Measurements from ENCODE around the gene ABCF2. TPM values are rescaled to one million over a fixed set of nuclear protein-coding genes. Genes with fewer than 3 reads are reported as not detected.
A peak's percentile ranks its signal among the peaks of the same experiment; 100 is the strongest.

ABCF2 gene
- total and polyA plus RNA-seq, 2 donors: 18.9 to 26.1 TPM

GRCh38 chr7:151232917-151233701, 6.1 kb upstream of the ABCF2 start:
- under 1% methylated on average over 36 of the region's 36 CpGs for WGBS
- Histone ChIP-seq H3K9me3 (ENCODE audit: control insufficient read depth in 2 of 2, insufficient read depth in 1 of 2, low read length in 1 of 2) (peaks cover 0 to 3% of the 10 kb centered on the region in 2 donors), H3K27me3 (ENCODE audit: control insufficient read depth in 2 of 2, insufficient read depth in 1 of 2, low read length in 1 of 2) (no peaks in the 10 kb centered on the region), H3K4me1 (ENCODE audit: control insufficient read depth in 2 of 2, insufficient read depth in 2 of 2, low read length in 2 of 2) (peaks cover 17 to 26% of the 10 kb centered on the region in 2 donors), H3K4me3 (ENCODE audit: low read length in 2 of 2) (peak overlapping the region; percentile 80 to 98), H3K36me3 (ENCODE audit: control insufficient read depth in 2 of 2, insufficient read depth in 2 of 2, low read length in 1 of 2) (peaks cover 26 to 35% of the 10 kb centered on the region in 2 donors), H3K27ac (ENCODE audit: low read depth in 1 of 2, low read length in 1 of 2) (peak overlapping the region; percentile 75 to 87)
- peak in 1 of 9 donors; percentile 71 for DNase-seq (ENCODE audit: low read depth in 6 of 9, low spot score in 9 of 9)

DNA sequence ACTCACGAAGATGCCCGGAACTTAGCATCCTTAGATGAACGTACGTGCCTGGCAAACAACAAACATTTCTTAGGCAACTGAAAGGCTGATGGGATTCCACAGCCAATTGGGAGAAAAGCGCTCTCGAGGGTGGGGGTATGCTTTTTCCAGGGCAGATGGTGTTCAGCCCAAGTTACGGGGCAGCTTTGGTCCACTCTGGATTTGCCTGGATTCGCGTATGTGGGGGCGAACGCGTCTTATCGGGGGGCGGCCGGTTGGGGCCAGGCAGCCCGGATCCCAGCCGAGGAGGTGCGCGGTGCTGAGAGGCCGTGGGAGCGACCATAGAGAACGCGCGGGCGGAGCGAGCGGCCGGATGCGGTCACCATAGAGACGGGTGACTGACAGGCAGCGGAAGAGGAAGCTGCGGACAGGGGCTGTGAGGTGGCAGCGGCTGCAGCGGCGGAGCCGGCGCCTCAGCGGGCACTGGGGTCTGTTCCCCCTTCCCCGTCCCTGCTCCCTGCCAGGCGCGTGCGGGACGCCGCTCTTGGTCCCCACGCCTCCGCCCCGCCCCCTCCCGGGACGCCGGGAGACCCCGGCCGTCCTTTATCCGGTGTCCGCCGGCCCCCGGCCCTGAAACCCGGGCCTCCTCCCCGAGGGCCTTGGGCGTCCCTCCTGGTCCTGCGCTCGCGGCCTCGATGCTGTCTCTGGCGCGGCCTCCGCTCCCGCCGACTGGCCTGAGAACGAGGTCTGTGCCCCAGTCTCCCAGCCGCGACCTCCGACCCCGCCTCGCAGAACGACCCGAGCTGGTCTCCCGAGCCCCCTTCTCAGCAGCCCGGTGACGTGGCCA, 5.3 kb upstream of the ABCF2 start, which contains the start of gene CHPF2:
Gene CHPF2, plus strand, starts transcription at position 393 of the 826 bp plus-strand sequence. CDS start 1,529 bp downstream, outside the sequence.
- WGBS: under 1% methylated on average over 79 of the region's 79 CpGs
- H3K9me3 ChIP-seq (ENCODE audit: control insufficient read depth in 2 of 2, insufficient read depth in 1 of 2, low read length in 1 of 2): peaks cover 0 to 3% of the 10 kb centered on the region in 2 donors
- peaks cover 17 to 32% of the 10 kb centered on the region in 2 donors for H3K4me1 ChIP-seq (ENCODE audit: control insufficient read depth in 2 of 2, insufficient read depth in 2 of 2, low read length in 2 of 2)
- H3K27me3 ChIP-seq (ENCODE audit: control insufficient read depth in 2 of 2, insufficient read depth in 1 of 2, low read length in 1 of 2): no peaks in the 10 kb centered on the region
- peak within 1 kb of the TSS; percentile 80 to 98 for H3K4me3 ChIP-seq (ENCODE audit: low read length in 2 of 2)
- DNase-seq (ENCODE audit: low read depth in 6 of 9, low spot score in 9 of 9): peak in 8 of 9 donors; percentile 68 to 93 (median 84)
- peak within 1 kb of the TSS; percentile 75 to 87 for H3K27ac ChIP-seq (ENCODE audit: low read depth in 1 of 2, low read length in 1 of 2)
- H3K36me3 ChIP-seq (ENCODE audit: control insufficient read depth in 2 of 2, insufficient read depth in 2 of 2, low read length in 1 of 2): peaks cover 18 to 27% of the 10 kb centered on the region in 2 donors

DNA sequence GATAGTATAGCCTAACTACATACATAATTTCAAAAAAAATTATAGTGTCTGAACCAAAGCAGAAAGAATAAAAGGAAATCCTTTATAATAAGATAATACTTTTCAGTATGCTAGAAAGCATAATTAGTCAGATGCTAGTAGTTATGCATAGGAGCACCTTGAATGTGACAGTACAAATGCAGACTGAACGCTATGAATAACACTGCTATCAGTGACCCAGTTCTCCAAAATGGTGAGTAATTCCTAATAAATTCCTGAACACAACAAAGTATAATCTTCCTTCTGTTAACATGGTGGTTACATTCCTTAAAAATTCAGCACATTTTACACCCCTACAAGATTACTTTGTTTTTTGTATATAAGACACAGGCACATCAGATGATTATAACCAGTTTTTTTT, 4.1 kb upstream of the ABCF2 start:
- WGBS: 96% methylated on average over 1 of the region's 1 CpG
- Histone ChIP-seq H3K36me3 (ENCODE audit: control insufficient read depth in 2 of 2, insufficient read depth in 2 of 2, low read length in 1 of 2) (peaks cover 12 to 15% of the 10 kb centered on the region in 2 donors), H3K27ac (ENCODE audit: low read depth in 1 of 2, low read length in 1 of 2) (no peak overlapping the region), H3K4me3 (ENCODE audit: low read length in 2 of 2) (no peak overlapping the region), H3K9me3 (ENCODE audit: control insufficient read depth in 2 of 2, insufficient read depth in 1 of 2, low read length in 1 of 2) (peaks cover 0 to 3% of the 10 kb centered on the region in 2 donors), H3K4me1 (ENCODE audit: control insufficient read depth in 2 of 2, insufficient read depth in 2 of 2, low read length in 2 of 2) (peaks cover 20 to 37% of the 10 kb centered on the region in 2 donors), H3K27me3 (ENCODE audit: control insufficient read depth in 2 of 2, insufficient read depth in 1 of 2, low read length in 1 of 2) (no peaks in the 10 kb centered on the region)
- no peak for DNase-seq (ENCODE audit: low read depth in 6 of 9, low spot score in 9 of 9)

- Histone ChIP-seq H3K36me3 (ENCODE audit: control insufficient read depth in 2 of 2, insufficient read depth in 2 of 2, low read length in 1 of 2) (peaks cover 5 to 7% of the 10 kb centered on the region in 2 donors), H3K4me1 (ENCODE audit: control insufficient read depth in 2 of 2, insufficient read depth in 2 of 2, low read length in 2 of 2) (peaks cover 23 to 40% of the 10 kb centered on the region in 2 donors), H3K27ac (ENCODE audit: low read depth in 1 of 2, low read length in 1 of 2) (no peak overlapping the region), H3K4me3 (ENCODE audit: low read length in 2 of 2) (no peak overlapping the region), H3K27me3 (ENCODE audit: control insufficient read depth in 2 of 2, insufficient read depth in 1 of 2, low read length in 1 of 2) (no peaks in the 10 kb centered on the region), H3K9me3 (ENCODE audit: control insufficient read depth in 2 of 2, insufficient read depth in 1 of 2, low read length in 1 of 2) (peaks cover 0 to 3% of the 10 kb centered on the region in 2 donors)
- 94% methylated on average over 10 of the region's 10 CpGs for WGBS
- DNase-seq (ENCODE audit: low read depth in 6 of 9, low spot score in 9 of 9): no peak
Observed at GRCh38 chr7:151229249-151229648, 2.2 kb upstream of the ABCF2 start.

GRCh38 chr7:151228024-151228866, 1.2 kb upstream of the ABCF2 start:
- H3K27me3 ChIP-seq (ENCODE audit: control insufficient read depth in 2 of 2, insufficient read depth in 1 of 2, low read length in 1 of 2): no peaks in the 10 kb centered on the region
- no peak for DNase-seq (ENCODE audit: low read depth in 6 of 9, low spot score in 9 of 9)
- WGBS: 88% methylated on average over 10 of the region's 10 CpGs
- peaks cover 14 to 17% of the 10 kb centered on the region in 2 donors for H3K36me3 ChIP-seq (ENCODE audit: control insufficient read depth in 2 of 2, insufficient read depth in 2 of 2, low read length in 1 of 2)
- H3K4me1 ChIP-seq (ENCODE audit: control insufficient read depth in 2 of 2, insufficient read depth in 2 of 2, low read length in 2 of 2): peaks cover 13 to 30% of the 10 kb centered on the region in 2 donors
- peaks cover 0 to 3% of the 10 kb centered on the region in 2 donors for H3K9me3 ChIP-seq (ENCODE audit: control insufficient read depth in 2 of 2, insufficient read depth in 1 of 2, low read length in 1 of 2)
- peak overlapping the region in 1 of 2 donors; percentile 83 for H3K27ac ChIP-seq (ENCODE audit: low read depth in 1 of 2, low read length in 1 of 2)
- H3K4me3 ChIP-seq (ENCODE audit: low read length in 2 of 2): peak overlapping the region; percentile 55 to 69

DNA sequence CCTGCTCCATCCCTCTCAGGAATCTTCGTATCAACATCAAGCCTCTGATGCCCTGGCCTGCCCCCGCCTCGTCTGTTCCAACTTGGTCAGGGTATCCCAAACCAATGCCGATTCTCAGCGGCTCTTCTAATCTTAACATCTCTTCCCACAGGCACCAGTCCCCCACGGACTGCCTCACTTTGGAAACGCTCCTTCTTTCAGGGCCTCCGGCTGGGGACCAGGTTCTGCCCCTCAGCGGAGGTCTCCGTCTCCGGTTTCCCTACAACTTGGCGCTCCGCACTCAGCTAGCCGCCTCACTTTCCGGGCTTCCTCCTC, 488 bp downstream of the ABCF2 start:
- H3K36me3 ChIP-seq (ENCODE audit: control insufficient read depth in 2 of 2, insufficient read depth in 2 of 2, low read length in 1 of 2): peaks cover 29 to 30% of the 10 kb centered on the region in 2 donors
- H3K4me1 ChIP-seq (ENCODE audit: control insufficient read depth in 2 of 2, insufficient read depth in 2 of 2, low read length in 2 of 2): peaks cover 6 to 20% of the 10 kb centered on the region in 2 donors
- no peaks in the 10 kb centered on the region for H3K9me3 ChIP-seq (ENCODE audit: control insufficient read depth in 2 of 2, insufficient read depth in 1 of 2, low read length in 1 of 2)
- 3% methylated on average over 15 of the region's 15 CpGs for WGBS
- peak overlapping the region; percentile 55 to 69 for H3K4me3 ChIP-seq (ENCODE audit: low read length in 2 of 2)
- H3K27me3 ChIP-seq (ENCODE audit: control insufficient read depth in 2 of 2, insufficient read depth in 1 of 2, low read length in 1 of 2): no peaks in the 10 kb centered on the region
- no peak overlapping the region for H3K27ac ChIP-seq (ENCODE audit: low read depth in 1 of 2, low read length in 1 of 2)
- no peak for DNase-seq (ENCODE audit: low read depth in 6 of 9, low spot score in 9 of 9)

DNA sequence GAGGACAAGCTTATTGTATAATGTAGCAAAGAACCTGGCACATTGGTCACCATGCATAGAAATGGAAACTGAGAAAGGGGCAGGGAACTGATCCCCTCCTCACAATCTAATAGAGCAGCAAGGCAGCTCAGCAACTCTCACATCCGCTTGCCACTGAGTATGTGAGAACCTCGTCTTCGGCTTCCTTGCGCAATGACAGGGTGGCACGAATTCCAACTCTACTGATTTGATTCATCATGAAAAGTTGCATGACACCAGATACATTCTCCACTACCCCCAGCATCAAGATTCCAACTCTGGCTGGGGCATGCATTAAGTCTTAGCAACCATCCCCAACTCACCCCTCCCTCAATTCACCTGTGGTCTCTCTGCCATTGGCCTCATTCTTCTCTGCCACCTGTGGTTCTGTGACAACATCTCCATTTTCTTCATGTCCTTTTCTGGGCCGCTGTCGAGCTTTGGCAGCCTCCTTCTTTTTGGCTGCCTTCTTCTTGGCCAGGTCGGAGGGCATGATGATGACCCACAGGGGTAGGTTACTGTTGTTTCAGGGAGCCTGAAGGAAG, 976 bp downstream of the ABCF2 start:
- H3K27me3 ChIP-seq (ENCODE audit: control insufficient read depth in 2 of 2, insufficient read depth in 1 of 2, low read length in 1 of 2): no peaks in the 10 kb centered on the region
- H3K4me1 ChIP-seq (ENCODE audit: control insufficient read depth in 2 of 2, insufficient read depth in 2 of 2, low read length in 2 of 2): peaks cover 6 to 19% of the 10 kb centered on the region in 2 donors
- no peak overlapping the region for H3K27ac ChIP-seq (ENCODE audit: low read depth in 1 of 2, low read length in 1 of 2)
- H3K36me3 ChIP-seq (ENCODE audit: control insufficient read depth in 2 of 2, insufficient read depth in 2 of 2, low read length in 1 of 2): peaks cover 30 to 32% of the 10 kb centered on the region in 2 donors
- WGBS: 78% methylated on average over 8 of the region's 8 CpGs
- H3K4me3 ChIP-seq (ENCODE audit: low read length in 2 of 2): peak overlapping the region; percentile 55 to 69
- DNase-seq (ENCODE audit: low read depth in 6 of 9, low spot score in 9 of 9): no peak
- H3K9me3 ChIP-seq (ENCODE audit: control insufficient read depth in 2 of 2, insufficient read depth in 1 of 2, low read length in 1 of 2): no peaks in the 10 kb centered on the region

GRCh38 chr7:151223728-151224127, 3.3 kb downstream of the ABCF2 start:
- Histone ChIP-seq H3K27me3 (ENCODE audit: control insufficient read depth in 2 of 2, insufficient read depth in 1 of 2, low read length in 1 of 2) (no peaks in the 10 kb centered on the region), H3K4me3 (ENCODE audit: low read length in 2 of 2) (no peak overlapping the region), H3K9me3 (ENCODE audit: control insufficient read depth in 2 of 2, insufficient read depth in 1 of 2, low read length in 1 of 2) (no peaks in the 10 kb centered on the region), H3K4me1 (ENCODE audit: control insufficient read depth in 2 of 2, insufficient read depth in 2 of 2, low read length in 2 of 2) (peaks cover 6 to 19% of the 10 kb centered on the region in 2 donors), H3K27ac (ENCODE audit: low read depth in 1 of 2, low read length in 1 of 2) (no peak overlapping the region), H3K36me3 (ENCODE audit: control insufficient read depth in 2 of 2, insufficient read depth in 2 of 2, low read length in 1 of 2) (peaks cover 44 to 48% of the 10 kb centered on the region in 2 donors)
- no peak for DNase-seq (ENCODE audit: low read depth in 6 of 9, low spot score in 9 of 9)
- WGBS: 99% methylated on average over 14 of the region's 14 CpGs

All from thymus (tissue), 11 donors.